Activated effector memory CD4-positive, alpha-beta T cell treated with anti-CD3 and anti-CD28 coated beads, Interleukin-2, amount 50 U/mL, for 16 hours (primary cell): ENCODE results near the gene TNC.

Experiments
- DNase-seq: peaks from one replicate; pipeline ENCODE4 v3.0.0-alpha.2; 2020

The TNC gene

GRCh38 chr9:115005322-115005721 lies 112.6 kb downstream of the TNC start:
- no peak for DNase-seq

DNA sequence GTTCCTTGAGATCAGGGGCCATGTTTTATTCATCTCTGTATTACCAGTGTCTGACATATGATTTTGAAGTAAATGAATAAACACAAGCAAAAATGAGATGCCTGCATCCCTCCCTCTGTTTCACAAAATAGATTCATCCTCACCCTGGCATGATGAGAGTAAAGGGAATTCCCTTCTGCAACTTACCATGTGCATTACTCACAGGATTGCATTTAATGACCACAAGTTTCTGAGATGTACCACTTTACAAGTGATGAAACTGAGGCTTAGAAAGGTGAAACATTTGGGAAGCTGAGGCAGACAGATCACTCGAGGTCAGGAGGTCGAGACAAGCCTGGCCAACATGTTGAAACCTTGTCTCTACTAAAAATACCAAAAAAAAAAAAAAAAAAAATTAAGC lies 113.4 kb downstream of the TNC start:
- DNase-seq, result no peak

- no peak for DNase-seq
These were observed 115.4 kb downstream of the TNC start for GRCh38 chr9:115002371-115003120.

DNA sequence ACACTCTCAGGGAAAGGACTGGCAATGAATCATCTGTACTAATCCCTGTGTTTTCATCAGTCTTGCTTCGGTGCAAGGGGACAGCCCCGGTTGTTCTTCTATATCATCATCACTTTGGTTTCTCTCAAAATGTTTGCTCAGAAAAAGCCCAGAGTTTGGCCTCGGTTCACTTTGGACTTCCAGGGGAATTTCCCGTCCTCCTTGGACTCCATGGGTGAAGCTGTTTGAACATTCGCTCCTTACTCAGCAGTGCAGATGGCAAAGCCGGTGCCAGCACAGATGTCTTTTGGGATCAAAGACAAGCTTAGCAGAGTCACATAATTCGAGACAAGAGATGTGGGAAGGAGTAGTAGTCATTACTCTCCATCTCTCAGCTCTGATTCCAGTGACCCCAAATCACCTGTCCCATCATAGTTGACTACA lies 117.7 kb downstream of the TNC start:
- DNase-seq, result peak; percentile 66

DNA sequence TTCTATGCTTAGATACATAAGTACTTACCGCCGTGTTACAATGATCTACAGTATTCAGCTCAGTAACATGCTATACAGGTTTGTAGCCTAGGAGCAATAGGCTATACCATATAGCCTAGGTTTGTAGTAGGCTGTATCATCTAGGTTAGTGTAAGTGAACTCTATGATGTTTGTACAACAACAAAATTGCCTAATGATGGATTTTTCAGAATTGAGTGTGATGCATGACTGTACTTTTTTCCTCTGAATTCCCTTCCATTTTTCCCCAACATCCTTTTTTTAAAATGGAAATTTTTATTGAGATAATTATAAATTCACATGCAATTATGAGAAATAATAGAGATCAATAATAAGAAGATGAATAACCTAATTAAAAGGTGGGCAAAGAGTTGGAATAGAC lies 119.6 kb downstream of the TNC start:
- no peak for DNase-seq

DNA sequence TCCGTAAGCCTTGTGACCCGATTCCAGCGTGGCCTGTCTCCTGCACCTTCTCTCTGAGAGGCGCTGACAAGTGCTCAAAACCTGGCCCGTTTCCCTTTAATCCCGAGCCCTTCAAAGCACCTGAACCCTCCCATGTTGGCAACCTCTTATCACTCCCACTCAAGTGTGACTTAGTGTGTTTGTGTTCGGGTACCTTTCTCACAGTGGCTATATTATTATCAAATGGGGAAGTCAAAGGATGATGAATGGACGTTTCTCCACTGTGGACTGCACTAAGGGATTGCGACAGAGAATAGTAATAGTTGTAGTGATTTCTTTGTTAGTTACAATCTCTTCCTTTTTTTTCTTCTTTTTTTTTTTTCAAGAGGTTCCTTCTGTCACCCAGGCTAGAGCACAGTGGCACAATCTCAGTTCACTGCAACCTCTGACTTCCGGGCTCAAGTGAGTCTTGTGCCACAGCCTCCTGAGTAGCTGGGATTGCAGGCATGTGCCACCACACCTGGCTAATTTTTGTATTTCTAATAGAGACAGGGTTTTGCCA lies 122.2 kb downstream of the TNC start:
- DNase-seq, result no peak

DNA sequence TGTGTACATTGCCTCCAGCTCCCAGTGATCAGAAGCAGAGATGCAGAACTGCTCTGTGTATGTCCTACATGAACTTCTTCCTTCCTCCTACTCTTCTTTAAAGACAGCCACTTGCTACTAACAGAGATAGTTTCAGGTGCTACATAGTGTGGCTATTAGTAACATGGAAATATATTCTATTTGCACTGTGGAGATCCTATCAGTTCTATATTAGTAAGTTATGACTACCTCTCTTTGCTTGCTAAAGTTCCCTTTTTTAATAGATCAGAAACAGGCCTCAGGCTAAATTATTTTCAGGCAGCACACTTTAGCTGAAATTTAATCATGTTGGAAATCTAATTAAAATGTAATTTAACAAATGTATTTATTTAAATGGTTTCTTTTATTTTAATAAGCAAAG lies 123.2 kb downstream of the TNC start:
- DNase-seq, result no peak

- no peak for DNase-seq
These were observed 126.1 kb downstream of the TNC start for GRCh38 chr9:114991861-114992260.

DNA sequence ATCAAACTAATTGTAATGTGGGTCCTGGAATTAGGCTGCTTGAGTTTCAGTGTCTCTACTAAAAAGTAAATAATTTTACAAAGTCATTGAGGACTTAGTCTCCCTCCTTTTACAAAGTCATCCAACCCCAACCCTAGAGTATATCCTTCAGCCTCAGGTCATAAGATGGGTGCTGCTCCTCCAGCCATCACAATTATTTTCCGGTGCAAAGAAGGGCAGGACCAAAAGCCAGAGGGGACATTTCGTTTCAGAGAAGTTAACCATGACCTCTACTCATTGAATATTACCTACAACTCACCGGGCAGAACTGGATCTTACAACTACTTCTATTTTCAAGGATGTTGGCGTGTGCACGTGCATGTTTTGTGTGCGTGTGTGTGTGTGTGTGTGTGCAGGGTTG lies 127.1 kb downstream of the TNC start:
- no peak for DNase-seq

DNA sequence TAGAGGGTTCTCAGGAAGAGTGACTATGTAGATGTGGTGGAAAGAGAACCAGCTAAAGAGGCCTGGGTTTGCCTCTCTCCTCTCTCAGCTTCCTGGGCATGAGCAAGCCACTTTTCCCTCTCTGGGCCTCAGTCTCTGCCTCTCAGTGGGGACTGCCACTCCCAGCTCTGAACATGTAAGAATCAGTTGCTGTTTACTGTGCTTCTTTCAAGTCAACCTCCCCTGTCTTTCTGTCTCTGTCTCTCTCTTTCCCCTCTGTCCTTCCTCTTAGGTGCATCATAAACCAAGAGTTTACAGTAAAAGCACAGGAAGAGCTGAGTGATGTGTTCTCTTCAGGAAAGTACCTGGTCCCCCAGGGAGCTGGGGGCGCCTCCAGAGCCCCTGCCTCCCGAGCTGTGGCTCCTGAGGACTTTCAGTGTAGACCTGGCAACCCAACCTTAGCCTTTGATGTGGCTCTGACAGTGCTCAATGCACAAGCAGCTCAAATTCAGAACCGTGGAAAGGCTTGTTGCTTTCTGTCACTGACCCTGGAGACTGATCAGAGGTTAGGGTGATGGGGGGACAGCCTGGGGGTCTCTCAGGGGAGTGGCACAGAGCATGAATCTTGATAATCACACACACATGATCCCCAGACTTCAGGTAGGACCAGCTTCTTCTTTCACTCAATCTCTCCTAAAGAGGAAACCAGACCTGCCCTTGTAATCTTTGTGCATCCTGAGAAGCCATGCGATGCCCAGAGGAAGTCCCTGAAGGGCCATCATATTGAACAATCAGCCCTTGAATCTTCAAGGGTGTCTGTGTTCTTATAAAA lies 128.2 kb downstream of the TNC start:
- DNase-seq, result peak; percentile 79

DNA sequence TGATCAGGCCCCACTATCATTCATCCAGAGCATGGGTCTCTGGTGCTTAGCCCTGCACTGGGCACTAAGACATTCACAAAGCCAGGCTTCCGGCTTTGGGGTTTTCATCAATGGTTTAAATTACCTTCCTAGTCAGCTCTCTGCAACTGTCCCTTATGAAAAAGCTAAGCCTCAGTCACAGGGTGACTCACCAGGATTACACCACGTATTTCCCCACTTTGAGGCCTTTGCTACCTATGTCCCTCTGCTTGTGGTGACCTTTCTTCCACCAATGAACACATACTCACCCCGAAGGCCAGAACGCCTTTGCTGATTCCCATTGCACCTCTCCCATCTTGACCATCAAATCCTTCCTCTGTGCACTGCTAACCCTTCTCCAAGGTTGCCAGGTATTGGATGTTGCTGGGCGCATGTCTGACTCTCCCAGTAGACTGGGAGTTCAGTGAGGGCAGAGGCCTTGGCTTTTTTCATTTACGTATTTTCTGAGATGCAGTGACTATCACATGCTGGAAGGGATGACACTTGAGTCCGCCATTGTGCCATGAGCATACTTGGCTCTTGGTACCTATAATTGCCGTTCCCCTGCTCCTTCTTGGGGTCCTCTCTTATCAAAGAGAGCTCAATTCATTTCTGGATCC lies 128.9 kb downstream of the TNC start:
- no peak for DNase-seq

GRCh38 chr9:114987116-114987515 lies 130.8 kb downstream of the TNC start:
- no peak for DNase-seq

GRCh38 chr9:114985959-114986501 lies 131.9 kb downstream of the TNC start:
- DNase-seq, result no peak

GRCh38 chr9:114981063-114981462 lies 136.9 kb downstream of the TNC start:
- no peak for DNase-seq

GRCh38 chr9:114973216-114973615 lies 144.7 kb downstream of the TNC start:
- no peak for DNase-seq

DNA sequence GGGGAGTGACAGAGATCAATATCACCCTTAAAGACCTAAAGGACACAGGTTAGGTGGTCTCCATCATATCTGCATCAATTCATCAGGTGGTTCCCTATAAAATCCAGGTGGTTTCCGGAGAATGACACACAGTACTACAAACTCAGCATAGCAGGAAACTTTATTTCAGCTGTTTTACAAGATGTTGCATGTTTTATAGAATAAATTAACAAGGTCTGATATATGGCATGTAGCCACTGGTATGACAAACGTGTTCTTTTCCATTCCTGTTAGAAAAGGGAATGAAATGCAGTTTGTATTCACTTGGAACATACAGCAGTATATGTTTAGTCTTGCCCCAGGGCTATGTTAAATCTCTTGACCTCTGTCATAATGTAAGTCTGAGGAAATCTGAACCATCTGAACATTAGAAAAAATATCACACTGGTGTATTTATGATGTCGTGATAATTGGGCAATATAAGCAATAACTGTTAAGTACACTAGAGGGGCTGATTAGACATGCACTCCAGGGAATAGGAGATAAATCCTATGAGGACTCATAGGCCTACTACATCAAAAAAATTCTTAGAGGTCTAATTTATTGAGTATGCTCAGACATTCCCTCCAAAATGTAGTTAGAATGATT lies 145.3 kb downstream of the TNC start:
- DNase-seq, result no peak
